Frontal cortex (tissue), 4 donors: ENCODE results near the gene LRRC4C. TPM values are rescaled to one million over a fixed set of nuclear protein-coding genes. Genes with fewer than 3 reads are reported as not detected.

Source experiments
- DNase-seq, 2 donors: peaks; one replicate each; pipeline ENCODE4 v3.0.0; 2012; ENCODE audit warnings: low spot score in 2 of 2
- FAIRE-seq: peaks from 2 replicates; lab custom pipeline; 2012; peaks lifted over from hg19 to GRCh38; lab: Jason Lieb, UNC
- total RNA-seq: library from RNA; depleted of rRNA; stranded (reverse); fragments of >200 nt; gene quantifications from one replicate; pipeline ENCODE4 v1.2.3, GENCODE V29; 2014
- donor health status: control.
- donor health status: control.
- donor health status: control.

Gene LRRC4C
- total RNA-seq, 1 donor from 2014 or later: 90.5 TPM

- FAIRE-seq (no peak), DNase-seq (no peak)
These were observed 125.2 kb downstream of the LRRC4C start for GRCh38 chr11:41334007-41334933.

GRCh38 chr11:41333357-41333756 is 126.1 kb downstream of the LRRC4C start:
- FAIRE-seq: no peak
- no peak for DNase-seq

GRCh38 chr11:41328324-41328723 is 131.1 kb downstream of the LRRC4C start:
- no peak for FAIRE-seq
- DNase-seq: no peak

- FAIRE-seq (no peak), DNase-seq (no peak)
These were observed 136.0 kb downstream of the LRRC4C start for GRCh38 chr11:41323446-41323845.

GRCh38 chr11:41320653-41321052 is 138.8 kb downstream of the LRRC4C start:
- no peak for DNase-seq
- no peak for FAIRE-seq

GRCh38 chr11:41320238-41320637 is 139.2 kb downstream of the LRRC4C start:
- DNase-seq: no peak
- FAIRE-seq: no peak

- DNase-seq (no peak), FAIRE-seq (no peak)
These were observed 140.0 kb downstream of the LRRC4C start for GRCh38 chr11:41319434-41319833.

GRCh38 chr11:41316751-41317150 is 142.7 kb downstream of the LRRC4C start:
- no peak for FAIRE-seq
- DNase-seq: no peak

- DNase-seq (no peak), FAIRE-seq (no peak)
These were observed 146.2 kb downstream of the LRRC4C start for GRCh38 chr11:41313226-41313625.

- FAIRE-seq (no peak), DNase-seq (no peak)
These were observed 149.7 kb downstream of the LRRC4C start for GRCh38 chr11:41309716-41310115.

GRCh38 chr11:41309111-41309522 is 150.3 kb downstream of the LRRC4C start:
- DNase-seq (no peak), FAIRE-seq (no peak)

- DNase-seq: no peak
- FAIRE-seq: no peak
These were observed 151.2 kb downstream of the LRRC4C start for GRCh38 chr11:41308286-41308685.

GRCh38 chr11:41307296-41308080 is 152.0 kb downstream of the LRRC4C start:
- DNase-seq: peak in 1 of 2 donors; percentile 24
- no peak for FAIRE-seq

GRCh38 chr11:41306431-41306830 is 153.0 kb downstream of the LRRC4C start:
- no peak for DNase-seq
- FAIRE-seq: no peak

- DNase-seq (no peak), FAIRE-seq (no peak)
These were observed 158.4 kb downstream of the LRRC4C start for GRCh38 chr11:41301023-41301422.

- FAIRE-seq (no peak), DNase-seq (no peak)
These were observed 170.0 kb downstream of the LRRC4C start for GRCh38 chr11:41289408-41289807.

GRCh38 chr11:41286751-41287150 is 172.7 kb downstream of the LRRC4C start:
- FAIRE-seq: no peak
- DNase-seq: no peak

- FAIRE-seq: no peak
- no peak for DNase-seq
These were observed 175.1 kb downstream of the LRRC4C start for GRCh38 chr11:41284354-41284753.

- no peak for DNase-seq
- FAIRE-seq: no peak
These were observed 176.1 kb downstream of the LRRC4C start for GRCh38 chr11:41283191-41283930.

- no peak for FAIRE-seq
These were observed 177.1 kb downstream of the LRRC4C start for GRCh38 chr11:41282395-41282794.

More at GRCh38 chr11:41282395-41282794, 177.1 kb downstream of the LRRC4C start:
- no peak for DNase-seq
